ELR (cell line): ENCODE measurements around the gene BCAS3.

Source experiments
- DNase-seq: peaks from one replicate; pipeline ENCODE4 v3.0.0-alpha.2; 2015; ENCODE audit warnings: low read depth

Gene BCAS3

DNA sequence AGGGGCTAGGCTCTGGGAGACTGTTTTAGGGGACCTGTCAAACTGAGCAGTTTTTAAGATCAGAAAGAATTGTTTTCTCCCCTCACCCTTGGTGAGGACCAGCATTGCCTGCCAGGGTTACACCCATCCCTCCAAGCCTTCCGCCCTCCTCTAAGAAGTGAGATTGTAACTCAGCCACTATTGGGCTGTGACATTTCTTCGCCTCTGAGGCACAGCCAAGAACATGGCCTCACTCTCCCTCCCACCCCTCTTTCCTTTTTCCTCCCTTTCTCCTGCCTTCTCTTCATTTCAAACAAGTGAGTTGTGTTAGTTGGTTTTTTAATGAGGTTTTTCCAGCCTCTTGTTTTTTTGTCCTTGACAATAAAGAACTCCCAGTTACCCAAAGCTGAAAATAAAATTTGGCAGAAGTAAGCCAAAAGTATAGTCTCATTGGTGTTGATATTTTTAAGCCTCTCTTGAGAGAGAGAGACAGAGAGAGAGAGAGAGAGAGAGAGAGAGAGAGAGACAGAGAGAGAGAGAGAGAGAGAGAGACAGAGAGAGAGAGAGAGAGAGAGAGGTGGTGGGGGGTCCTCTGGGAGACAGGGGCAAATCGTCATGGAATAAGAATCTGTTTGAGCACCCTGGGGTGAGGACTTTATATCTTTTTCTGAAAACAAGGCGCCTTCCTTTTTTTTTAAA, 644.8 kb downstream of the BCAS3 start:
- DNase-seq: no peak

DNA sequence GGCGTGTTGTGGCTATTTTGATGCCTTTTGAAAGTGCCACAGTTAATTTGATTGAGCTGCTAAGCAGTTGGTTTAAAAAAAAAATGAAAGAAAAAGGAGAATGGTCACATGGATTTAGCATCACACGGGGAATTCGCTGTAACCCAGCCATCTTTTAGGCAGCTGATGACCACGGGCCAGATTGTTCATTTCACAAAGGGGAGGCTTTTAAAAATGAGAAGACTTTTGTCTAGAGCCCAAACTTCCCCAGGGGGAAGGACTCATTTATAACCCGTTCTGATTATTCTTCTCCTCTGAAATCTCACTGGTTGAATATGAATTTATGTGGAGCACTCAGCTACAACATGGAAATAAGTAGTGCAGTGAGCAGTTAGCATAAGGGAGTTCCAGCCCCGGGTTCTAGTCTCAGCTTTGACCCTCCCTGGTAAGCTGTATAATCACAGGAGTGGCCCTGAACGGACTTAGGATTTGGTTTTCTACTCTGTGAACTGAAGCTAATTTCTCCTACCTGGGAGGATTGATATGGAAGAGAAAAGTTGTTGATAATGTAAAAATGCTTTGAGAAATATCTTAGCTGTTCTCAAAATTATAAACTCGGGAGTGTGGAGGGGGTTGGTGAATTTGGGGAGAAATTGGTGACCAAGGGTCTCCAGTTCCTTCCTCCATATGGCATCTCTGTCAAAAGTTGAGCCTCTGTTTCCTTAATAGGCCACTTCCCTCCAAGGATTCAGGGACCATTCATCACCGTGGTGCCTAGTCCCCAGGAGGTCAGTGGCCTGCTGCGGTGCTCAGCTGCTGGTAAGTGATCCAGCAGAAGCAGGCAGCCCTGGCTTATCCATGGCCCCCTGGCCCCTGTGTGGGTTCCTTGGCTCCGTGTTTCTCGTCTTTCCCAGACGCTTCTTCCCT, 645.6 kb downstream of the BCAS3 start:
- no peak for DNase-seq

DNA sequence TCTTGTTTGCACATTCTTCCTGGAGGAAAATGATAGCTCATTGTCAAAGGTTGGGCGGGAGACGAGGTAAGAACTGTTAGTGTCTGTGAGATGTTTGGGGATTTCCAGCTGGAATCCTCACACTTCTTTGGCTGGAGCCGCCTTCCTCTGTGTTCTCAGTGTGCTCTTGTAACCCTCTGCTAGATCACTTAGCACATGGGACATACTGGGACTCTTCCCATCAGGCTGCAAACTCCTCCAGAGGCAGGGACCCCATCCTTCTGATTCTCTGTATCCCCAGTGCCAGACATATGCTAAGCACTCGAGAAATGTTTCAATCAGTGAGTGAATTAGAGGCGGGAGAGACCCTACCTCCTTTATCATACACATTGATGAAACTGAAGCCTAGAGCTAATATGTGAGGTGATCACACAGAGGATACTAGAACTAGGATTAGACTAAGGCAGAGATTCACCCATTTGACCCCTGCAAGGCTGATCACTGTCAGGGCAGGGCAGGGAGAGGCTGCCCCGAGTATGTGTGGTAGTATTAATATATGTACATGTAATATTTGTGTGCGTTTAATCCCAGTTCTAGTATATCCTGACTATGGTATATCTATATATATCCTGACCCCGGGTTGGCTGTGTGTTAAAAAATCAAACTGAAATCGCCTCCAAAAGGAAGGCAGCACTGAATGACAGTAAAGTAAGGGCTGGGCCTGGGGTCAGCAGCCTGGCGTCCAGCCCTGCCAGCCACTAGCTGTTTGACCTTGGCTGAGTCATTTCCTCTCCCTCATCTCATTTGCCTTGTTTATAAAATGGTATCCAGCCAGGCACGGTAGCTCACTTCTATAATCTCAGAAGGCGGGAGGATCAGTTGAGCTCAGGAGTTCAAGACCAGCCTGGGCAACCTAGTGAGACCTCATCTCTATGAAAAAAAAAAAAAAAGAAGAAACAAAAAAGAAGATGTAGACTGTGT, 646.5 kb downstream of the BCAS3 start:
- DNase-seq: peak; percentile 87

DNA sequence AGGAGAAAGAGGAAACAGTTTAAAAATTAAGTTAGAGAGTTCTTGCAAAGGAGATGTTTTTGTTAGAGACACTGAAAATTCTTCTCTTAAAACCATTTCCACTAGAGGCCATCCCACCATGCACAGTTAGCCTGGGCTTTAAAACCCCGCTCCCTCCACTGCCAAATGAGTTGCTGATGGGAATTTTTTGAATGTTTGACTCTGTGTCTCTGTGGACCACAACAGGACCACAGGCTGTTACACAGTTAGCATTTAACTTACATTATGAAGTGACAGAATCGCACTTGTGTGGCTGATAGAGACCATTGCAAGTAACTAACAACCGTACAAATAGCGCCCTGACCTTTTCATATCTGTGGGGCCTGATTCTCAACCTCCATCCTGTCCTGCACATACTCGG, 647.3 kb downstream of the BCAS3 start:
- DNase-seq: no peak

DNA sequence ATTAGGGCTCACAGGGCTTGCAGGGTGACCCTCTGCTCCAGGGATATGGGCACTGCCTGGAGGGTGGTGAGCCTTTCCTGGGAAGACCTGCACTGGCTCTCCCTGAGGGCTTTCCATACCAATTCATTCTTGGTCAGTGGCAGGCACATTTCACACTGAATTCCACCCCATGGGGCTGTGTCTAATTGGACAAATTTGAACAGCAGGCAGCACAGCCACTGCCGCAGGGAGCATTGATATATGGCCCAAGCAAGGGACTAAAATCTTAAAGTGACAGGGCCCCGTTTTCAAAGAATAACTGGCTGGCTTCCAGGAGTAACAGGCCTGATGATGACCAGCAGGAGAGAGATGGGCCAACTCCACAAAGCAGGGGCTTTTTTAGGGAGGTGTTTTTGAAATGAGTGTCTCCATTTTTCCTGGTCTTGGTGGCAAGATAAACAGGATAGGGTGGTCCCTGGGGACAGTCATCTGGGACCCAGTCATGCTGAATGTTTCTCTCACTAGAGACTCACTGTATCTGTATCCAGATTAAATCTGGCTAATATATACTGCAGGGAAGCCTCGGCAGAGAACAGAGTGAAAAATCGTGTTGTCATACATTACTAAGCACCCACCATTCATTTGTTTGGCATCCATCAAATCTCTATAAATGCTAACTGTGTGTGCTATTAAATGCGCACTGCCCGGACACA, 647.9 kb downstream of the BCAS3 start:
- DNase-seq: peak; percentile 95

DNA sequence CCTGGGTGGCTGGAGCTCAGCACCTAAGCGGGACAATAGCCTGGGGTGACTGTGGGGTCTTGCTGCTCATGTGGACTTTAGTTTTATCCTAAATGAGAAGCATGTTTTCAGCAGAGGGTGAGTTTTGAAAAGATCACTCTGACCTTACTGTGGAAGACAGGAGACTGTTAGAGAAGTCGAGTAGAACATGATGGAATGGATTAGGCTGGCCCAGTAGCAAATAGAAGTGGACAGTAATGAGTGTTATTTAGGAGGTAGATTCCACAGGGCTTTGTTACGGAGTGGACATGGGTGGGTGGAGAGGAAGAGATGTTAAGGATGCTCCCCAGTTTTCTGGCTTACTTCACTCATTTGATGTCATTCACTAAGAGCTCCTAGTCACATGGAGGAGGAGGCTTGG, 648.7 kb downstream of the BCAS3 start:
- no peak for DNase-seq

DNA sequence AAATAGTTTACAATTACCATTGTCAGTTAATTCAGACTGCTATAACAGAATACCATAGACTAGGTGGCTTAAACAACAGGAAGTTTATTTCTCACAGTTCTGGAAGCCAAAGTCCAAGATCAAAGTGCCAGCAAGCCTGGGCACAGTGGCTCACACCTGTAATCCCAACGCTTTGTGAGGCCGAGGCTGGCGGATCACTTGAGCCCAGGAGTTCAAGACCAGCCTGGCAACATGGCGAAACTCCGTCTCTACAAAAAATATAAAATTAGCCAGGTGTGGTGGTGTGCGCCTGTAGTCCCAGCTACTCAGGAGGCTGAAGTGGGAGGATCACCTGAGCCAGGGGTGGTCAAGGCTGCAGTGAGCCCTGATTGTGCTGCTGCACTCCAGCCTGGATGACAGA, 650.7 kb downstream of the BCAS3 start:
- no peak for DNase-seq

DNA sequence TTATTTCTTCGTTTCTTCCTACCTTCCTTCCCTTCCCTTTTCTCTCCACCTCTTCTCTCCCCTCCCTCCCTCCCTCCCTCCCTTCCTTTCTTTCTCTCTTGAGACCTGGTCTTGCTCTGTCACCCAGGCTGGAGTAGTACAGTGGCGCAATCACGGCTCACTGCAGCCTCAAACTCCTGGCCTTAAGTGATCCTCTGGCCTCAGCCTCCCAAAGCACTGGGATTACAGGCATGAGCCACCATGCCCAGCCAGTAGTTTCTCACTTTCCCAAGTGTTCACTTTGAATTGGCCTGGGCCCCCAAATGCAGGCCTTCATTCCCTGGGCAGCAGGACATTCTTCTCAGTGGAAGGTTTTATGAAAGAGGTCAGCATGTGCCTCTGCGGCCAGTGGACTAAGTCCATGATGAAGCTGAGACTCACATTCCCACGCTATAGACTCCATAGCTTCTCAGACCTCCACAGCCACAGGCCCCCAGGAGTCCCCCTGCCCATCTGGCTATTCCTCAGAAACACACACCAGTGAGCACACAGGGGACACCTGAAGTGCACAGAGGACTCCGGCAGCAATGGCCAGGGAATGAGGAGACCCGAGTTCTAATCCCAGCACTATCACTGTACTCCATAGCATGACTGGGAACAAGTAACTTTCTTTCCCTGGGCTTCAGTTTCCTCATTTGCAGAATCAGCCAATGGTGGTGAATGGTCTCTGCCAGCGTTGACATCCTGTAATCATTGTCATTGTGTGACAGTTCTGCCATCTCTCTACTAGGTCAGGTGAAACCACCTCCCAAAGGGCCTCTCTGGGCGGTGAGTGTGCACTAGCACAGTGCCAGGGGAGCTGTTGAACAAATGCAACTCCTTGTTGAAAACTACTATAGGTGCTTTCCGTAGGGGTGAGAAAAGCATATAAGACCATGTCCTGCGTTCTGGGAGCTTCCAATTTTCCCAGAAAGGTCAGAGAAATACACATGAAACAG, 652.8 kb downstream of the BCAS3 start:
- no peak for DNase-seq

DNA sequence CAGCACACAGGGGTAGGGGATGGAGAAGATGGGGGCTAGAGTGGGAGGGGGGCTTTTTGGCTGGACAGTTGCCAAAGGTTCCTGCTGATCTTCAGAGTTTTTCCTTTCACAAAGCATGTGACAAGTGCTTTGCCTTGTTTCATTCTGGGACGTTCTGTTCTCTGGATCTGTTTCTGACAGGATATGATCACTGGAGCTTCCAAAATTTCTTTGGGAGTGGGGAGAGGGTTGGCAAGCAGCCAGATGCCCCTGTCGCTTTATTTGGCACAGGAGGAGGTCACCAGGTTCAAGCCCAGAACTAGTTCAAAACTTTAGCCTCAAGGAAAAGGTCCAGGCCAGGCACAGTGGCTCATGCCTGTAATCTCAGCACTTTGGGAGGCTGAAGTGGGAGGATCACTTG, 653.5 kb downstream of the BCAS3 start:
- no peak for DNase-seq

DNA sequence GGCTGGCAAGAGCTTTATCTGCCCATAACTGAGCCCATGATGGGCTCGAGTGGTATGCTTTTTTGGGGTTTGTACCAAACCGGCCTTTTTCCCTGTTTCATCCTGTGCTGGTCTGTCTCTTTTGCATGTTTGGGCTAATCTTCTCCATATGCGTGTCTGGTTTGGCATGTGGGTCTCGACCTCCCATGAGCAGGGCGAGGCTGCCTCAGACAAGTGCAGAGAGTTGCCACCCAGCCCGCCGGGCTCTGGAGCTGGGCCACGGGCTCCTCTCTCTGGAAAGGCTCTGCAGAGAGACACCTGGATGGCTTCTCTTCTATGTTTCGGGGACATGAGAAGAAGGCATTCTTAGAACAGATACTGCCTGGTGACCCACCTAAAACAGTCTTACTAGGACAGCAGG, 654.2 kb downstream of the BCAS3 start:
- DNase-seq: no peak

DNA sequence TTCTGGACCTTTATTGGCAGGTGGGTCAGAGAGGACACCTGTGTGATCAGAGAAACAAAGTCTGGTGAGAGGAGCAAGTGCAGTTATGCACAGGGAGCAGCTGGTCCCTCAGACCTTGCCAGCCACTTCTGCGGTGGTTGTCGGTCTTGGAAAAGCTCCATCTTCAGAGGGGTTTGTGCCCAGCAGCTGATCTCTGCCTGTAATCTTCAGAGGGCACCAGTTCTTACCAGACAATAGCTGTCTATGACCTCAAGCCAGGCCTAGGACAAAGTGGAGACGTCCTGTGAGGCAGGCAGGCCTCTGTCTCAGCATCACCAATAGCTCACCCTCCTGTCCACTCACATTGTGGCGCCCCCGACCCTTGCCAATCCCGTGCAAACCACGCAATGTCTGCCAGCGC, 655.5 kb downstream of the BCAS3 start:
- DNase-seq: no peak

DNA sequence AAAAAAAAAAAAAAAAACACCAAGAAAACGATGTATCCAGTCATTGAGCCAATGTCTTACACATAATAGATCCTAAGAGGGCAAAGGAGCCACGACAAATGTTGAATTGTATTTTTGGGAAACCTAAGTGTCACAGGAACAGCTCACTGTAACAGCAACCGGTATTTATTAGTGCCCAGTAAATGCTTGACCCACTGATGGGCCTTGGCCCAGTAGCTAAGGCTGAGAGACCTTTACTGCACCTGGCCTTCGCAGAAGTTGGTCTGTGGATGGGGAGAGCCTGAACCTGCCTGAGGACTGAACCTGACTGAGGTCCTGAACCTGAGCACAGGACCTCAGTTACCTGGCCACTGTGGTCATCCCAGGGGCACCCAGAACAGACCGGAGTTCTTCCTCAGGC, 657.0 kb downstream of the BCAS3 start:
- DNase-seq: no peak

DNA sequence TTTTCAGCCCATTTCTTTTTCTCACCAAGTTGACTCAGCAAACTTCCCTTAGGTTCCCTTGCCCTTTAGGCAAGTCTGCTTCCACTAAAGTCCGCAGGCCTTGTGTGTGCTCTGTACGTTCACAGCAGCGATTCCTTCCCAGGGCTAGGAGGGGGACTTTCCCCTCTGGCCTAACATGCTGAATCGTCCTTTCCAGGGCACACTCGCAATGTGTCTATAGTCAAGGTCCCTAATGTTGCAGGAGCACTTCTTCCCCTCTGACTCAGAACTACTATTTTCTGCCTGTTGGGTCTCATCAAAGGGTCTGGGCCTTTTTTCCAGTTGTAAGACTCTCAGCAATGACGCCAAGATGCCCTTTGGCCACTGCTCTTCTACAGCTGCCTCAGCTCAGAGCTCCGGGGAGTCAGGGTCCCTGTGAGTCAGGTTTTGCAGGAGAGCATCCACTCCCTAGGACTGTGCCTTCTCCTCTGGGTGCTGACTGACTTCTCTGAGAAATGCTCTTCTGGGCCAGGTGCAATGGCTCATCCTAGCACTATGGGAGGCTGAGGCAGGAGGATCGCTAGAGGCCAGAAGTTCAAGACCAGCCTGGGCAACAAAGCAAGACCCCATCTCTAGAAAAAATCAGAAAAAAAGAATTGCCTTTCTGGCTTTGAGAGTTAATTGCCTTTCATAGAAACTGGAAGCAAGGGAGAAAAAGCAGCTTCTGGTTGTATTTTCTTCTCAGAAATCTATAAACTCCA, 657.6 kb downstream of the BCAS3 start:
- DNase-seq: peak; percentile 70

DNA sequence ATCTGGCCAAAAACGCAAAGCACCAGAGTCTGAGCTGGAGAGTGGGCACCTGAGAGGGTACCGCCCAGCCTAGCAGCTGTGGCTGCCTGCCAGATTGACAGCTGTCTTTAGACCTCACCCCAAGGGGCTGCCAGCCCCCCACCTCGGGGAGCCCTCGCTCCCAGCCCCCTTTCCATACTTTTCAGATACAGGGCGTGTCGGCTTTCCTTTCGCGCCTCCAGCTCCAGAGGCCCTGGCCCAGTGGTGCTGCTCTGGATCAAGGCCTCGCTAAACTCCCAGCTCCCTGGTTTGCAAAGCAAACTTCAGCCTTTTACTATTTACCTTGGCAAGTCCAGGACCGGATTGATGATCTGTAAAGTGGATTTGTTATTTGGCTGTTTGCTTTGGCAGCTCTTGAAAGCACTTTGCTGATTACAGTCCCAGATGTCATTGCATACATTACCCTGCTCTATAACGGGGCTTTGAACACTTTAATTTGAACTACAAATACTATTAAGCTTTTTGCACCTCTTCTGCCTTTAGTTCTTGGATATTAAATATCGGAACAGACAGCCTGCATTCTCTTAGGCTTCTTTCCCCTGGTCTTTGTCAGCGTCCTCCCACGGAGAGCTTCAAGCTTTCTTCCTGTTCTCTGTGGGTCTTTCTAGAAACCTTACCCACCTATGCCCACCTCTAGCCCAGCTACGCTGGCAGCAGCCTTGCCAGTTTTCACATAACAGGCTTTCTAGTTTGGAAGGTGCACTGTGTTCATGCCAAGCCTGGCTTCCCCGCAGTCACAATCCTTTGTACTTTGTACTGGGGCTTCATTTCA, 658.4 kb downstream of the BCAS3 start:
- no peak for DNase-seq

DNA sequence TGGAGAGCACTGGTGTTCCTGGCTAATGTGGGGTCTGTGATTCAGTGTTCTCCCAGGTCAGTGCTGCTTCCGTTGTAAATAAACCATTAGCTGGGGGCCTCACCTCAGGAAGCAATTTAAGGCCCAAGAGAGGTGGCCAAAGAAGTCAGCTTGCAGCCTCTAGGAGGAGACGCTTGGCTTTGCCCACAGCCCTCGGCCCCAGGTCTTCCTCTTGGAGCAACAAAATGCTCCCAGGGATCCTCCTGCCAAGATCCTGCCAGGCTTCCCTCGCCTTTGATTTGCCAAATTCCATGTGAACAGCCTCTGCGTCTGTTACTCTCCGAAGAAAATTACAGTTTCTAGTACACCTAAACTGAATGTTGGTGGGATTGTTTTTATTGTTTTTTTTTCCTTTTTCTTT, 659.6 kb downstream of the BCAS3 start:
- DNase-seq: peak; percentile 26

DNA sequence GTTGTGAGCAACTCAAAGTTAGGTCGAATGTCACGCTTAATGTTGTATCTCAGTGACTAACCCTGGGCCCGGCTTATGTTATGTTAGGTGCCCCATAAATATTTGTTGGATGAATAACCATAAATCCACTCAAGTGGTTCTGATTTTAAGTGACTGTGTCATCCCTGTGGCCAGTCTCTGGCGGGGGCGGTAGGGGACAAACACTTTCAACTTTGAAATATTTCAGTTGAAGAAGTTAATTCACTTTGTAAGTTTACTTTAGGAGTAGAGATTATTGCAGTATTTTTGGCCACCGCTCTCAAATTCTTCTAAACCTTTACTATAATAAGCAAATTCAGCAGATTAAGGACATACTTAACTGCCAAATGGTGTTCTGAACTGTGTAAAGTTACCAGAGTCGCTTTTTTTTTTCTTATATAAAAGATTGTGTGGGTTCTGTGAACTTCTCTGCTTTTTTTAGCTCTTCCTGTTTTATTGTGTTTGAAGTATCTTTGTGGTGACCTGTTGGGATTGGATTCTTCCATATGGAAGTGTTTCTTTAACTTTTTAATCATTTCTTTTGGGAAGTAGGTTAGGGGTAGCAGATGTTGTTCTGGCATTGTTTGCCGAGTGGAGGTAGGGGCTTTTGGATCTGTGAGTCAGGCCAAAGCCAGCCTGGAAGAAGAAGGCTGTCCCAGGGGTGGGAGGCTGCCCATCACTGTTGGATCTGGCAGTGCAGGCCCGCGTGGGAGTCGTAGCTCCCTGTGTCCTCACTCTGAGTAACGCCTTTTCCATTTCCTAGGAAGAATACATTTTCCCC, 660.5 kb downstream of the BCAS3 start:
- DNase-seq: peak; percentile 98

DNA sequence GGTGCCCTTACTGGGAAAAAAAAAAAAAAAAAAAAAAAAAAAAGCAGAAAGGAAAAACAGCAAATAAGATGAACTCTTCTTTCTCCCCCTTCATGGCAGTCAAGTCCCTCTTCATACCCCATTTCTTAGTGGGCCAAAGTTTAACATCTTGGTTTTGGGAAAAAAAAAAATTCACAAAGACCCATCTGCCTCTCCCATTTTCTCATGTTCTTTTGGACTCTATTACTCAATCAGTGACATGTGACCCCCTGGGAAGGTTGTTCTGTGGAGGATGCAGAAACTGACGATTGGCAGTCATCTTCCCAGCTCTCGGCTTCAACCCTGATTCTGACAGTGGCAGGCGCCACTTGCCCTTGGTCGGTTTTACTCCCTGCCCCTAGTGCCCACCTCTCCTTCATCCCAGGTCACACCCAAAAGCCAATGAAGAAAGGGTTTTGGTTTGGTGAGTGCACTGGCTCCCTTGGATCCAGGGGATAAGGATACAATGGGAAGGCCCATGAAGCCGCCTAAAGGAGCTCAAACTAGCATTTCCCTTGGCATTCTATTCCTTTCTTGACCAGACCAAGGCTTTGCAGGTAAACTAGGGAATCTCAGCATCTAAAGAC, 661.3 kb downstream of the BCAS3 start:
- no peak for DNase-seq
